Kidney epithelial cell (primary cell): ENCODE results near the gene CHAC2. TPM values are rescaled to one million over a fixed set of nuclear protein-coding genes. Genes with fewer than 3 reads are reported as not detected.

ENCODE experiments used
- DNase-seq: peaks from one replicate; pipeline ENCODE4 v3.0.0-alpha.2; 2010; ENCODE audit warnings: low read depth
- H3K27me3 ChIP-seq: 2 replicates; pipeline ENCODE4 v1.6.0; 2011; ENCODE audit warnings: low read length; ENCODE audit not compliant: control insufficient read depth, insufficient read depth
- H3K36me3 ChIP-seq: 2 replicates; pipeline ENCODE4 v1.5.1; 2011; ENCODE audit warnings: low read length; ENCODE audit not compliant: control insufficient read depth, insufficient read depth
- H3K4me3 ChIP-seq: 2 replicates; pipeline ENCODE4 v1.5.1; 2011; ENCODE audit warnings: low read depth, mild to moderate bottlenecking, control low read depth, low read length
- CTCF ChIP-seq: IDR thresholded peaks from 2 replicates; pipeline ENCODE4 v1.5.1; 2011; ENCODE audit warnings: mild to moderate bottlenecking, moderate library complexity, low read length, control low read depth, inconsistent platforms; ENCODE audit not compliant: insufficient read depth, poor library complexity, severe bottlenecking
- total RNA-seq: library from RNA; depleted of rRNA; stranded (reverse); fragments of >200 nt; gene quantifications from 2 replicates; pipeline ENCODE4 v1.2.3, GENCODE V29; 2015

CHAC2 gene
- total RNA-seq, 1 donor from 2014 or later = 7.2 TPM

GRCh38 chr2:53765767-53766166, 1.8 kb upstream of the CHAC2 start:
- Histone ChIP-seq H3K36me3 (no peaks in the 10 kb centered on the region), H3K4me3 (no peak overlapping the region), H3K27me3 (no peaks in the 10 kb centered on the region)
- DNase-seq = no peak
- TF ChIP-seq CTCF = no peak

- no peak for TF ChIP-seq CTCF
- Histone ChIP-seq H3K36me3 (no peaks in the 10 kb centered on the region), H3K27me3 (no peaks in the 10 kb centered on the region), H3K4me3 (peak overlapping the region; percentile 73)
- no peak for DNase-seq
Observed at GRCh38 chr2:53768242-53768542, 588 bp downstream of the CHAC2 start.

- no peak for DNase-seq
- no peaks in the 10 kb centered on the region for H3K27me3 ChIP-seq
- no peak overlapping the region for H3K4me3 ChIP-seq
- no peak for TF ChIP-seq CTCF
- H3K36me3 ChIP-seq = no peaks in the 10 kb centered on the region
Observed at GRCh38 chr2:53769318-53769945, 1.8 kb downstream of the CHAC2 start.

- no peak for DNase-seq
- Histone ChIP-seq H3K27me3 (no peaks in the 10 kb centered on the region), H3K4me3 (no peak overlapping the region), H3K36me3 (no peaks in the 10 kb centered on the region)
- no peak for TF ChIP-seq CTCF
Observed at GRCh38 chr2:53770264-53770663, 2.7 kb downstream of the CHAC2 start.

GRCh38 chr2:53777134-53777533, 9.5 kb downstream of the CHAC2 start:
- no peak overlapping the region for H3K4me3 ChIP-seq
- no peak for TF ChIP-seq CTCF
- no peak for DNase-seq
- no peaks in the 10 kb centered on the region for H3K36me3 ChIP-seq
- no peaks in the 10 kb centered on the region for H3K27me3 ChIP-seq

GRCh38 chr2:53778536-53779162, 11.0 kb downstream of the CHAC2 start:
- Histone ChIP-seq H3K4me3 (no peak overlapping the region), H3K36me3 (no peaks in the 10 kb centered on the region), H3K27me3 (no peaks in the 10 kb centered on the region)
- DNase-seq = no peak
- no peak for TF ChIP-seq CTCF
